NOMO-1 treated with dmso at 0.1 percent for 144 hours (cell line): ENCODE measurements around the gene NFIC.

ENCODE experiments used
- DNase-seq: peaks from one replicate; lab custom pipeline; 2025; ENCODE audit not compliant: unreplicated experiment; lab: John Stamatoyannopoulos, UW

The NFIC gene

DNA sequence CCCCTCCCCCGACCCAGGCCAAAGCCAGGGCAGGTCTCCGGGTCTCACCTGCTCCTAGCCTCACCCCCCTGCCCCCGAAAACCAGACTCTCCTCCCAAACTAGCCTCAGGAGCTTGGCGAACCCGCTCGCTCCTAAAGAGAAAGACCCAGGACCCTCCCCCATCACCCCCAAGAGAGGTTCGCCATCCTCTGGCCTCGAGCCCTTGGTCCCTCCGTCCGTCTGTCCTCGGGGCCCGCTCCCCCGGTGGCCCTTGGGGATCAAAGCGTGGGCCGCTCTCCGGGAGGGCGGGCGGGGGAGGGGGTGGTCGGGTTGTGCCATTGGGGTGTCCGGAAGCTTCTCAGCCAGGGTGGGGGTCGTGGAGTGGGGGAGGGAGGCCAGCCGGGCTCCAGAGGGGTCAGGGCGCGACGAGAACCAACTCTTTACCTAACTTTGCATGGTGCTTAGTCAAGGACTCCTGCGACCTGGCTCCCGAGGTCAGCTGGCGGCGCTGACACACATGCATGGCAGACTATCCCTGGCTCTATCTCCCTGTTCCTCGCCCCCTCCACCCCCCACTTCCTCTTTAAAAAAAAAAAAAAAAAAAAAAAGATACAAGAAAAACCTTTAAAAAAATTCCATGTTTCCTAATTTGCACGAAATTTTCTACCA is 98.3 kb downstream of the NFIC start:
- DNase-seq: no peak

GRCh38 chr19:3465552-3465951 is 99.2 kb downstream of the NFIC start:
- no peak for DNase-seq

DNA sequence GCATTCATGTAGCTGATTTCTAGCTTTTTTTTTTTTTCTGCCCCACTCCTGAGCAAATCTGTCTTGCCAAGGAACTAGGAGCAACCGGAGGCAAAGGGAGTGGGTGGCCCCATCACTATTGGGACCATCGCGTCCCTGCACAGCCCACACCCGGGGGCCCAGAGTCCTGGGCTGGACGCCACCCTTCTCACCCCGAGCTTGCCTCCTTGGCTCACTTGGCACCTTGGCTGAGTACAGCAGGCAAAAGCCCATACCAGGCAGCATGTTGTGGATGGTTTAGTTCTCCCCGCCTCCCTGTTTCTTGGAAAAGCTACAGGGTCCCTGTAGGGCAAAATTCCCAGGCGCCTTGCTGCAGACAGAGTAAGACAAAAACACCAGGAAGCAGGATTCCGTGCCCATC is 100.3 kb downstream of the NFIC start:
- no peak for DNase-seq

DNA sequence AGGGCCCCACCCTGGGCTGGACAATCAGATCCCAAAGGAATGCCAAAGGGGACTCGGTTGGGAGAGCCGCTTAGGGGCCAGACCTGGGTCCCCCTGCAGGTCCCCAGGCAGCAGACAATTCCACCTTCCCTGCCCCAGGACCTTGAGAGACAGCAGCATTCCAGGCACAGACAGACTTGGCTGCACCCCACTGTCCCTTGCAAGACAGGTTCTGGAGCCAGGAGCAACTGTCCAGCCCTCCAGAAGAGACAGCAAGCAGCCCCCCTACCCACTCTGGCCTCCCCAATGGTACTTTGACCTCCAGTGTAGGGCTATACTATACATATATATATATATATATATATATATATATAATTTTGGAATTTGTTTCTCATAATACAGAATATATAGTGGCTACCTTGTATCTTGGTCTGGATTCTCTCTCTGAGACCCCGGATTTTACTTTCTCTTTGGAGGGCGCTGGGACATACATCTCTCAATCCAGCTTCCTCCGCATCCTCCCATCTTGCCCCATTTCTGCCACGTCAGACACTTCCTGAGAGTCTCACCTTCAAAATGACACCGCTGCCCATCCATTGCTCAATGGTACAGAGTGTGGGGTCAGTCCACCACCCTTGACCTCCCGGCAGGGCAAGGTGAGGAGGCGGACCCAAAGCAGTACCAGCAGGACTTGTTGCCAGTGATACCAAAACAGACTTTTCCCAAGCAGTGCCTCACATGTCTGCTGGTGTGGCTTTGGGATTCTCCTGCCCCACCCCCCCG is 101.2 kb downstream of the NFIC start:
- DNase-seq: no peak

GRCh38 chr19:3468211-3468610 is 101.8 kb downstream of the NFIC start:
- DNase-seq: no peak

DNA sequence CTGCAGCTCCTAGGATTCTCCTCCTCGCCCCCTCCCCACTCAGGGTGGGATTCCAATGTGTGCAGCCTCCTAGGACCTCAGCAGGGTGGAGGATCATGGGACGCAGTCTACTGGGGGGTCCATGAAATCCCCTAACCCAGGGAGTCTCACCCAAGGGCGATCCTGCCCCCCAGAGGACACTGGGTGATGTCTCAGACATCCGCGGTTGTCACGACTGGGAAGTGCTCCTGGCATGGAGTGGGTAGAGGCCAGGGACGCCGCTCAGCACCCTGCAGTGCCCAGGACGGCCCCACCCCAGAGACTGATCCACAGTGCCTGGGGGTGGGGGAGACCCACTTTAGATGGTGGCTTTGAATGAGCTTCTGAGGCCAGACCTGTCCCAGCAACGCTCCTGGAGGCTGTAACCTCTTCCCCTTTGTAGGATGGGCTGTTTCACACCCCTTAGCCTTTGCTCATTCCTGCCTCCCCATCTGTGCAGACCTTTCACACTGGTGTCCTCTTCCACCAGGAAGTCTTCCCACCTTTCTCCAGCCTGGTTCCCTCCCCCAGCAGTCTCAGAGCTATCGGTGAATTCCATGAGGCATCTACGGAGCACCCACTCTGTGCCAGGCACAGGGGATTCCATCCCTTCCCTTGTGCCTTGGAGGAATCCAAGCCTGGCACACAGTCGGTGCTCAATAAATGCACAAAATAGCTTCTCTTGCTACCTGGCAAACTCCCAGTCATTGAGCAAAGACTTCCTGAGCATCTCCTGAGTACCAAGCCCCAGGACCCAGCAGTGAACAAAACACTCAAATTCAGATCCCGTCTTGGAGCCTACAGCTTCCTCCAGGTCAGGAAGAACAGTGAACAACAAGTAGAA is 103.5 kb downstream of the NFIC start:
- no peak for DNase-seq

DNA sequence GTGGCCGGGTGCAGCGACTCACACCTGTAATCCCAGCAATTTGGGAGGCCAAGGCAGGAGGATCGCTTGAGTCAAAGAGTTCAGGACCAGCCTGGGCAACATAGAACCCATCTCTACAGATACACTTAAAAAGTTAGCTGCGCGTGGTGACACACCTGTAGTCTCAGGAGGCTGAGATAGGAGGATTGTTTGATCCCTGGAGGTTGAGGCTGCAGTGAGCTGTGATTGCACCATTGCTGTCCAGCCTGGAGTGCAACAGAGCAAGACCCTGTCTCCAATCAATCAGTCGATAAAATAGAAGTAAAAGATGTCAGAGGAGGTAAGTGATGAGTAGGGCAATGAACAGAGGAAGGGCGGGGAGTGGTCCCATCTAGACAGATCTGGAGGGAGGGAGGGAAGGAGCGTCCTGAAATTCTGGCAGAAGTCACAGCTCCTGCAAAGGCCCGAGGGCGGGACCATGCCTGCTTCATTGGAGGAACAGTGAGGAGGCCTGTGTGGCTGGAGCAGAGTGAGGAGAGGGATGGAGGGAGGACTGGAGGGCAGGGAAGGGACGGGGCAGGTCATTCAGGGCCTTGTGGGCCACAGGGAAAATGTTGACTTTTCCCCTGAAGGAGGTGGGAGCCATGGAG is 104.2 kb downstream of the NFIC start:
- no peak for DNase-seq

- no peak for DNase-seq
These were observed 105.7 kb downstream of the NFIC start for GRCh38 chr19:3471954-3472655.

DNA sequence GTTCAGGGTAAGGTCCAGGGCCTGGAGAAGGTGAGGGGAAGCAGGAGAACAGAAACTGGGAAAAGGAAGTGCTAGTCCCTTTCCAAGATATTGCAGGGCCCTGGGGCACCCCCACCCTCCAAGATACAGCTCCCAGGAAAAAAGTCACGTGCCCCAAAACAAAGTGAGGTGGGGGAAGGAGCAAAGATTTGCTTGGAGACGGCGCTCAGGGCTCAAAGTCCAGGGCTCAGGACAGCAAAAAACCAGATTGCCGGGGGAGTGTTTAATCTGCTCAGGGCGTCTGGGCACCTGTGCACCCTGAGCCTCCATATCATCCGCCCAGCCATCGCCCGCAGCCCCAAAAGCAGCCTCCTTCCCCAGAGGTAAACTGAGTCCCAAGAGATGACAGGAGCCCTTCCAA is 107.6 kb downstream of the NFIC start:
- DNase-seq: no peak

DNA sequence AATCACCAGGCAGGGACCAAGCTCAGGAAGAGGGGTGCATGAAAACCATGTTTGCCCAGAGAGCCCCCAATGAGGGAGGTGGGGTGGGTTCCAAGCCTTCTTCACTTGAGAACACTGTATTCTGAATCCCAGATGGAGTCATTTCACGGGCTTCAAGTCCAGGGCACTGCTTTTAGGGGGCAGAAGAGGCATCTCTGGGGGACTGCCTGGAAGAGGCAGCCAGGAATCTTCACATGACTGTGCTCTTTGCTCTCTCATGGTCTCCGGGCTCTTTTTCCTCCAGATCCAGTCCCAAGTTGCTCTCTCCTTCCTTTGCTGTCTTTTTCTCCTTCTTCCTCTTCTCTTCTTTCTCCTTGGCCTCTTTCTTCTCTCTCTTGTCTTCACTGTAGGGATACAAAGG is 108.2 kb downstream of the NFIC start:
- DNase-seq: no peak

- no peak for DNase-seq
These were observed 109.1 kb downstream of the NFIC start for GRCh38 chr19:3475449-3475848.

GRCh38 chr19:3476830-3477229 is 110.4 kb downstream of the NFIC start:
- DNase-seq: no peak

GRCh38 chr19:3477506-3477905 is 111.1 kb downstream of the NFIC start:
- DNase-seq: no peak

GRCh38 chr19:3477951-3478350 is 111.6 kb downstream of the NFIC start:
- DNase-seq: no peak

DNA sequence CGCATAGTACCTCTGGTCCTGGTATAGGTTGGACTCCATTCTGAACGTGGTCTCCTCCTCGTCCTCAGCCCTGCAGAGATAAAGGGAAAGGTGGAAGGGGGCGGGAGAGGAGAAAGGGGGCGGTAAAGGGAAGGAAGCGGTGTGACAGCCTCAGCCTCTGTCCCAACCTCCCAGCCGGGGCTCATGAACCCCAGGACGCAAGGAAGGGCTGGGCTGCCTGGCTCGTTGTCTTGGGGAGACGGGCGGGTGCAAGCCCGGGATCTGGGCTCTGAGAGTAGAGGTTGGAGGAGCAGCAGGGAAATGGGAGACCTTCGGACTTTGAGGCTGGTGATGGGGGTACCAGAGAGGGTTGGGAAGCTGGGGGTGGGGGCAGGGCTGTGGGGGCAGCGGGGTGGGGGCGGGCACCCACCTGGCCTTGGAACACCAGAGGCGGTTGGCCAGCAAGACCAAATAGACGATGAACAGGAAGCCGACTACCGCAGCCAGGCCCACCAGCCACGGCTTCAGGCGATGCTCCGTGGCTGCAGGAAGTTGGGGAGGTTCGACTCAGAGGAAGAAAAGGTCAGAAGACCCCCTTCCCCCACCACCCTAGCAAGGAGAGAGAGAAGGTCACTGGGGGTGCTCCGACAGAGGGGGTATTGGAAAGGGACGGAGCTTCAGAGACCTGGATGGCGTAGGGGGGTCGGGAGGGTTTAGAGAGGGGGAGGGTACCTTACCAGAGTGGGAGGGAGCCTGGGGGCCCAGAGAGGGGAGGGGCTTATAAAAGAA is 112.2 kb downstream of the NFIC start:
- DNase-seq: no peak

- DNase-seq: peak; percentile 63
These were observed 112.9 kb downstream of the NFIC start for GRCh38 chr19:3479177-3479833.

GRCh38 chr19:3479834-3480215 is 113.4 kb downstream of the NFIC start:
- no peak for DNase-seq

- DNase-seq: no peak
These were observed 114.2 kb downstream of the NFIC start, which contains the start of gene SMIM24 for GRCh38 chr19:3480383-3481091. Gene SMIM24, minus strand, starts transcription at chr19:3480525. Its CDS starts 62 bp downstream, at chr19:3480463.
